IPS DF 6.9 (cell line): ENCODE measurements around the gene BAIAP2L1.

Experiments used
- DNase-seq: peaks from one replicate; pipeline ENCODE4 v3.0.0-alpha.2; 2013; ENCODE audit warnings: low read depth, low spot score
- H3K27ac ChIP-seq: one replicate; pipeline ENCODE4 v1.5.1; 2013; ENCODE audit warnings: low read length, control low read depth
- H3K27me3 ChIP-seq: 2 replicates; pipeline ENCODE4 v1.6.1; 2013; ENCODE audit warnings: mild to moderate bottlenecking, low read length; ENCODE audit not compliant: control insufficient read depth, insufficient read depth
- H3K36me3 ChIP-seq: 2 replicates; pipeline ENCODE4 v1.6.1; 2013; ENCODE audit warnings: low read length; ENCODE audit not compliant: control insufficient read depth, insufficient read depth
- H3K4me1 ChIP-seq: 2 replicates; pipeline ENCODE4 v1.6.1; 2013; ENCODE audit warnings: low read length; ENCODE audit not compliant: control insufficient read depth, insufficient read depth
- H3K4me3 ChIP-seq: 2 replicates; pipeline ENCODE4 v1.5.1; 2013; ENCODE audit warnings: mild to moderate bottlenecking, low read length
- H3K9me3 ChIP-seq: 2 replicates; pipeline ENCODE4 v1.6.1; 2013; ENCODE audit warnings: low read length, inconsistent platforms; ENCODE audit not compliant: control insufficient read depth, insufficient read depth
- WGBS: extraction: QIAGEN DNeasy Blood & Tissue Kit; methylation state at CpG from one replicate; pipeline ENCODE4 v1.1.7; 2013; ENCODE audit warnings: mixed read lengths, missing lambda C conversion rate; ENCODE audit not compliant: insufficient read length, insufficient coverage; 5-methylcytosine and 5-hydroxymethylcytosine counted together

BAIAP2L1 gene

GRCh38 chr7:98242342-98242741 lies 158.5 kb downstream of the BAIAP2L1 start:
- no CpG with 5 or more reads among the region's 1 CpG for WGBS
- Histone ChIP-seq H3K36me3 (peaks cover 5% of the 10 kb centered on the region; the same call in 1 of the 2 replicates), H3K9me3 (no peaks in the 10 kb centered on the region), H3K27ac (no peak overlapping the region), H3K4me3 (no peak overlapping the region), H3K4me1 (no peaks in the 10 kb centered on the region), H3K27me3 (no peaks in the 10 kb centered on the region)
- no peak for DNase-seq

- Histone ChIP-seq H3K27ac (no peak overlapping the region), H3K36me3 (peaks cover 5% of the 10 kb centered on the region; the same call in 1 of the 2 replicates), H3K9me3 (no peaks in the 10 kb centered on the region), H3K4me1 (no peaks in the 10 kb centered on the region), H3K4me3 (no peak overlapping the region), H3K27me3 (no peaks in the 10 kb centered on the region)
- WGBS, result no CpG with 5 or more reads among the region's 16 CpGs
- no peak for DNase-seq
Measured at GRCh38 chr7:98241674-98242241, 159.1 kb downstream of the BAIAP2L1 start.
